Measurements from ENCODE around the gene DCLK2. TPM values are rescaled to one million over a fixed set of nuclear protein-coding genes. Genes with fewer than 3 reads are reported as not detected.

DCLK2 gene
- total and polyA plus RNA-seq, 2 of the 4 experiments (the other 2 are of a cell fraction) = 11.3 to 15.5 TPM

DNA sequence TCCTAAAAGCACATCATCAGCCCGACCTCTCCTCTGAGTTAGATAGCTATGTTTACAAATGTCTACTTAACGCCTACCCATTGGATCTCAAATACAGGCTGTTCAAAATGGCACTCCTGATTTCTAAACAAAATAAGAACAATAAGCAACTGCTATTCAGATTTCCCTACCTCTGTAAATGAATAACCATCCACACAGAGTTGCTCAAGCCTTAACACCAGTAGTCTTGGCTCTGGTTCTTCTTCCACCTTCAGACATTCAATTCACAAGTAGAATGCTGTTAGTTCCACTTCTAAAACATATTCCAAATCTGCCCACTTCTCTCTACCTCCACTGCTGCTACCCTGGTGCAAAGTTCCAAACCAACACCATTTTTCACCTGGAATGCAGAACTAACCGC lies 27.1 kb upstream of the DCLK2 start:
- no peak overlapping the region for H2BK120ac ChIP-seq (ENCODE audit: low read depth, low read length)
- H3K9me1 ChIP-seq (ENCODE audit: insufficient read depth, low read length) = no peaks in the 10 kb centered on the region
- no peak for DNase-seq
- no peak overlapping the region for H2AK5ac ChIP-seq (ENCODE audit: low read depth, low read length)
- no peak overlapping the region for H2AFZ ChIP-seq (replicated peaks; ENCODE audit: low read length, poor library complexity)
- POLR2A ChIA-PET (ENCODE audit: unreplicated experiment) = no interaction called here
- no peak overlapping the region for H3K27ac ChIP-seq (ENCODE audit: insufficient read depth, low read length)
- H4K91ac ChIP-seq (ENCODE audit: insufficient read depth, low read depth, low read length) = no peak overlapping the region
- no peaks in the 10 kb centered on the region for H4K20me1 ChIP-seq (ENCODE audit: insufficient read depth, low read length)
- no peak overlapping the region for H4K8ac ChIP-seq (ENCODE audit: low read depth in 2 of 2, low read length in 2 of 2)
- no peak overlapping the region for H4K5ac ChIP-seq (ENCODE audit: low read depth, low read length)
- H3K4me2 ChIP-seq (ENCODE audit: low read depth, low read length) = no peak overlapping the region
- H3K4ac ChIP-seq (ENCODE audit: low read depth, low read length) = no peak overlapping the region
- H3K79me1 ChIP-seq (ENCODE audit: low read depth in 1 of 2, low read length in 2 of 2) = no peaks in the 10 kb centered on the region
- no peaks in the 10 kb centered on the region; the same call in 1 of the 2 replicates for H3K4me1 ChIP-seq (ENCODE audit: control insufficient read depth, insufficient read depth, low read length)
- H2BK15ac ChIP-seq (ENCODE audit: low read depth, low read length) = no peak overlapping the region
- no peaks in the 10 kb centered on the region for H3K36me3 ChIP-seq (ENCODE audit: control insufficient read depth, insufficient read depth, low read length)
- no peak overlapping the region for H3K9ac ChIP-seq (ENCODE audit: low read depth, low read length)
- CTCF ChIA-PET = no interaction called here
- H3K23ac ChIP-seq (ENCODE audit: low read depth, low read length) = no peak overlapping the region
- ATAC-seq (ENCODE audit: low read depth) = no peak
- no peak overlapping the region for H2BK20ac ChIP-seq (ENCODE audit: low read depth, low read length)
- H3K4me3 ChIP-seq (ENCODE audit: insufficient read depth, low read depth, low read length) = no peak overlapping the region
- no peak overlapping the region for H3K14ac ChIP-seq (replicated peaks; ENCODE audit: low read depth, low read length)
- no TSS peak for BruUV-seq (replicated peaks)
- in situ Hi-C loops (cut with MboI; ENCODE audit: low sequenced_read_pairs) = no loop called here
- no peak overlapping the region for H3K18ac ChIP-seq (ENCODE audit: low read depth, low read length)
- H3K9me3 ChIP-seq (ENCODE audit: control insufficient read depth, insufficient read depth, low read length) = no peaks in the 10 kb centered on the region
- no peak overlapping the region for H2AK9ac ChIP-seq (replicated peaks; ENCODE audit: low read depth, low read length, poor library complexity)
- TF ChIP-seq NFE2L2 (IDR thresholded peaks at IDR 0.05; ENCODE audit: low read depth, low read length) (no peak), RFX5 (IDR thresholded peaks at IDR 0.05; ENCODE audit: low read depth, low read length) (no peak)
- TF ChIP-seq, protein P1, sequence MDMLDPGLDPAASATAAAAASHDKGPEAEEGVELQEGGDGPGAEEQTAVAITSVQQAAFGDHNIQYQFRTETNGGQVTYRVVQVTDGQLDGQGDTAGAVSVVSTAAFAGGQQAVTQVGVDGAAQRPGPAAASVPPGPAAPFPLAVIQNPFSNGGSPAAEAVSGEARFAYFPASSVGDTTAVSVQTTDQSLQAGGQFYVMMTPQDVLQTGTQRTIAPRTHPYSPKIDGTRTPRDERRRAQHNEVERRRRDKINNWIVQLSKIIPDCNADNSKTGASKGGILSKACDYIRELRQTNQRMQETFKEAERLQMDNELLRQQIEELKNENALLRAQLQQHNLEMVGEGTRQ (IDR thresholded peaks at IDR 0.05; ENCODE audit: low read depth, low read length) = no peak
- no peaks in the 10 kb centered on the region for H3K27me3 ChIP-seq (ENCODE audit: control insufficient read depth, insufficient read depth, low read length)
- no CpG with 5 or more reads among the region's 3 CpGs for WGBS, 2 experiments (ENCODE audit: extremely low coverage in 2 of 2, insufficient read length in 1 of 2)
- no peak overlapping the region for H3K56ac ChIP-seq (ENCODE audit: extremely low read depth, insufficient read depth, low read length)
- dilution Hi-C loops (cut with HindIII; ENCODE audit: low sequenced_read_pairs, unreplicated experiment) = no loop called here
- intact Hi-C loops (cut with micrococcal nuclease) = no loop called here
- H2BK5ac ChIP-seq (ENCODE audit: low read depth, low read length, poor library complexity, severe bottlenecking) = no peak overlapping the region

All from IMR-90 (cell line).